ENCODE results near the gene FBP1. TPM values are rescaled to one million over a fixed set of nuclear protein-coding genes. Genes with fewer than 3 reads are reported as not detected.

Gene FBP1
- total RNA-seq, 2 experiments from 2014 or later, result 3.0 to 3.6 TPM

- Mint-ChIP-seq H3K27me3 (no peaks in the 10 kb centered on the region), H3K27ac (peak overlapping the region; percentile 70), H3K9me3 (no peaks in the 10 kb centered on the region), H3K36me3 (ENCODE audit: low read depth) (no peaks in the 10 kb centered on the region), H3K4me3 (peak overlapping the region; percentile 91), H3K4me1 (ENCODE audit: low read depth) (peaks cover 17% of the 10 kb centered on the region)
- DNase-seq (no peak), ATAC-seq (ENCODE audit: poor library complexity) (no peak)
- Histone ChIP-seq H3K27ac (ENCODE audit: low read depth in 1 of 2, low read length in 2 of 2) (peak overlapping the region in 1 of 2 donors; percentile 22), H3K9me3 (ENCODE audit: control insufficient read depth in 1 of 2, insufficient read depth in 1 of 2, low read length in 2 of 2) (peaks cover 0 to 5% of the 10 kb centered on the region in 2 experiments), H3K27me3 (ENCODE audit: control insufficient read depth in 1 of 2, insufficient read depth in 2 of 2, low read length in 2 of 2) (no peaks in the 10 kb centered on the region), H3K4me1 (ENCODE audit: insufficient read depth, low read length) (peaks cover 15% of the 10 kb centered on the region), H3K4me3 (ENCODE audit: low read length) (peak overlapping the region; percentile 72), H3K36me3 (ENCODE audit: insufficient read depth, low read length) (no peaks in the 10 kb centered on the region)
- no peak for TF ChIP-seq CTCF (IDR thresholded peaks at IDR 0.05)
- intact Hi-C loops (cut with DNase I, micrococcal nuclease), result no loop called here
- POLR2A ChIA-PET, result interaction anchor here (1.0 to 2.4 kb wide), 3 partner anchors 17 to 86 kb away, joined by 3 to 17 read pairs (median 17); partner anchors contain the start of gene AOPEP
- CTCF ChIA-PET, result no interaction called here
Measured at GRCh38 chr9:94639999-94640376, 670 bp upstream of the FBP1 start.

- peaks cover 0 to 5% of the 10 kb centered on the region in 2 experiments for H3K9me3 ChIP-seq (ENCODE audit: control insufficient read depth in 1 of 2, insufficient read depth in 1 of 2, low read length in 2 of 2)
- H3K4me3 ChIP-seq (ENCODE audit: low read length), result peak overlapping the region; percentile 72
- H3K27me3 ChIP-seq (ENCODE audit: control insufficient read depth in 1 of 2, insufficient read depth in 2 of 2, low read length in 2 of 2), result no peaks in the 10 kb centered on the region
- intact Hi-C loops (cut with DNase I, micrococcal nuclease), result no loop called here
- POLR2A ChIA-PET, result interaction anchor here (0.9 to 2.4 kb wide), 3 partner anchors 19 to 88 kb away, joined by 3 to 17 read pairs (median 17); partner anchors contain the start of gene AOPEP
- H3K27ac ChIP-seq (ENCODE audit: low read depth in 1 of 2, low read length in 2 of 2), result no peak overlapping the region
- Mint-ChIP-seq H3K4me3 (peak overlapping the region; percentile 91), H3K27me3 (no peaks in the 10 kb centered on the region), H3K27ac (peak overlapping the region; percentile 4), H3K4me1 (ENCODE audit: low read depth) (peaks cover 17% of the 10 kb centered on the region), H3K36me3 (ENCODE audit: low read depth) (no peaks in the 10 kb centered on the region), H3K9me3 (no peaks in the 10 kb centered on the region)
- ATAC-seq (ENCODE audit: poor library complexity), result no peak
- peaks cover 15% of the 10 kb centered on the region for H3K4me1 ChIP-seq (ENCODE audit: insufficient read depth, low read length)
- H3K36me3 ChIP-seq (ENCODE audit: insufficient read depth, low read length), result no peaks in the 10 kb centered on the region
- DNase-seq, result no peak
- CTCF ChIA-PET, result interaction anchor here (0.6 kb wide), 1 partner anchor 1054 kb away, joined by 3 read pairs; no protein-coding TSS in a partner anchor
- no peak for TF ChIP-seq CTCF (IDR thresholded peaks at IDR 0.05)
Measured at GRCh38 chr9:94638335-94639060, 820 bp downstream of the FBP1 start.

GRCh38 chr9:94632737-94633136 is 6.6 kb downstream of the FBP1 start:
- CTCF ChIA-PET, result no interaction called here
- no peak overlapping the region for H3K27ac ChIP-seq (ENCODE audit: low read depth in 1 of 2, low read length in 2 of 2)
- TF ChIP-seq CTCF (IDR thresholded peaks at IDR 0.05), result no peak
- DNase-seq, result no peak
- H3K36me3 ChIP-seq (ENCODE audit: insufficient read depth, low read length), result no peaks in the 10 kb centered on the region
- H3K4me3 Mint-ChIP-seq, result no peak overlapping the region
- POLR2A ChIA-PET, result no interaction called here
- no peaks in the 10 kb centered on the region for H3K9me3 ChIP-seq (ENCODE audit: control insufficient read depth in 1 of 2, insufficient read depth in 1 of 2, low read length in 2 of 2)
- H3K27me3 ChIP-seq (ENCODE audit: control insufficient read depth in 1 of 2, insufficient read depth in 2 of 2, low read length in 2 of 2), result no peaks in the 10 kb centered on the region
- H3K27ac Mint-ChIP-seq, result no peak overlapping the region
- no peak for ATAC-seq (ENCODE audit: poor library complexity)
- no peaks in the 10 kb centered on the region for H3K9me3 Mint-ChIP-seq
- no peaks in the 10 kb centered on the region for H3K4me1 Mint-ChIP-seq (ENCODE audit: low read depth)
- intact Hi-C loops (cut with DNase I, micrococcal nuclease), result no loop called here
- H3K4me1 ChIP-seq (ENCODE audit: insufficient read depth, low read length), result no peaks in the 10 kb centered on the region
- no peak overlapping the region for H3K4me3 ChIP-seq (ENCODE audit: low read length)
- no peaks in the 10 kb centered on the region for H3K36me3 Mint-ChIP-seq (ENCODE audit: low read depth)
- no peaks in the 10 kb centered on the region for H3K27me3 Mint-ChIP-seq
